ENCODE results near the gene EPAS1.

The EPAS1 gene

GRCh38 chr2:46416739-46417403 lies 119.7 kb downstream of the EPAS1 start:
- Histone ChIP-seq H3K27me3 (ENCODE audit: insufficient read depth, poor library complexity, severe bottlenecking) (no peaks in the 10 kb centered on the region), H3K4me1 (ENCODE audit: insufficient read depth, poor library complexity, severe bottlenecking) (no peaks in the 10 kb centered on the region), H3K9me3 (ENCODE audit: severe bottlenecking) (peaks cover 9% of the 10 kb centered on the region), H3K27ac (ENCODE audit: poor library complexity, severe bottlenecking) (no peak overlapping the region), H3K4me3 (ENCODE audit: severe bottlenecking) (no peak overlapping the region), H3K36me3 (ENCODE audit: low read depth) (no peaks in the 10 kb centered on the region)
- TF ChIP-seq, protein P1, sequence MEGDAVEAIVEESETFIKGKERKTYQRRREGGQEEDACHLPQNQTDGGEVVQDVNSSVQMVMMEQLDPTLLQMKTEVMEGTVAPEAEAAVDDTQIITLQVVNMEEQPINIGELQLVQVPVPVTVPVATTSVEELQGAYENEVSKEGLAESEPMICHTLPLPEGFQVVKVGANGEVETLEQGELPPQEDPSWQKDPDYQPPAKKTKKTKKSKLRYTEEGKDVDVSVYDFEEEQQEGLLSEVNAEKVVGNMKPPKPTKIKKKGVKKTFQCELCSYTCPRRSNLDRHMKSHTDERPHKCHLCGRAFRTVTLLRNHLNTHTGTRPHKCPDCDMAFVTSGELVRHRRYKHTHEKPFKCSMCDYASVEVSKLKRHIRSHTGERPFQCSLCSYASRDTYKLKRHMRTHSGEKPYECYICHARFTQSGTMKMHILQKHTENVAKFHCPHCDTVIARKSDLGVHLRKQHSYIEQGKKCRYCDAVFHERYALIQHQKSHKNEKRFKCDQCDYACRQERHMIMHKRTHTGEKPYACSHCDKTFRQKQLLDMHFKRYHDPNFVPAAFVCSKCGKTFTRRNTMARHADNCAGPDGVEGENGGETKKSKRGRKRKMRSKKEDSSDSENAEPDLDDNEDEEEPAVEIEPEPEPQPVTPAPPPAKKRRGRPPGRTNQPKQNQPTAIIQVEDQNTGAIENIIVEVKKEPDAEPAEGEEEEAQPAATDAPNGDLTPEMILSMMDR (IDR thresholded peaks at IDR 0.05; ENCODE audit: poor library complexity, severe bottlenecking), result no peak
- DNase-seq (ENCODE audit: low spot score), result no peak
- ATAC-seq (ENCODE audit: low read depth), result no peak

GRCh38 chr2:46420945-46421344 lies 123.7 kb downstream of the EPAS1 start:
- H3K9me3 ChIP-seq (ENCODE audit: severe bottlenecking), result peaks cover 11% of the 10 kb centered on the region
- no peak overlapping the region for H3K4me3 ChIP-seq (ENCODE audit: severe bottlenecking)
- DNase-seq (ENCODE audit: low spot score), result no peak
- H3K4me1 ChIP-seq (ENCODE audit: insufficient read depth, poor library complexity, severe bottlenecking), result no peaks in the 10 kb centered on the region
- ATAC-seq (ENCODE audit: low read depth), result no peak
- no peak overlapping the region for H3K27ac ChIP-seq (ENCODE audit: poor library complexity, severe bottlenecking)
- no peaks in the 10 kb centered on the region for H3K36me3 ChIP-seq (ENCODE audit: low read depth)
- no peaks in the 10 kb centered on the region for H3K27me3 ChIP-seq (ENCODE audit: insufficient read depth, poor library complexity, severe bottlenecking)
- TF ChIP-seq, protein P1 (IDR thresholded peaks at IDR 0.05; ENCODE audit: poor library complexity, severe bottlenecking), result no peak

- Histone ChIP-seq H3K4me3 (ENCODE audit: severe bottlenecking) (no peak overlapping the region), H3K4me1 (ENCODE audit: insufficient read depth, poor library complexity, severe bottlenecking) (no peaks in the 10 kb centered on the region), H3K9me3 (ENCODE audit: severe bottlenecking) (peaks cover 8% of the 10 kb centered on the region), H3K36me3 (ENCODE audit: low read depth) (no peaks in the 10 kb centered on the region), H3K27me3 (ENCODE audit: insufficient read depth, poor library complexity, severe bottlenecking) (no peaks in the 10 kb centered on the region), H3K27ac (ENCODE audit: poor library complexity, severe bottlenecking) (no peak overlapping the region)
- TF ChIP-seq, protein P1 (IDR thresholded peaks at IDR 0.05; ENCODE audit: poor library complexity, severe bottlenecking), result no peak
- DNase-seq (ENCODE audit: low spot score) (no peak), ATAC-seq (ENCODE audit: low read depth) (no peak)
These were observed 124.2 kb downstream of the EPAS1 start for GRCh38 chr2:46421361-46421760.

- ATAC-seq (ENCODE audit: low read depth), result no peak
- Histone ChIP-seq H3K4me3 (ENCODE audit: severe bottlenecking) (no peak overlapping the region), H3K9me3 (ENCODE audit: severe bottlenecking) (peaks cover 2% of the 10 kb centered on the region), H3K36me3 (ENCODE audit: low read depth) (no peaks in the 10 kb centered on the region), H3K4me1 (ENCODE audit: insufficient read depth, poor library complexity, severe bottlenecking) (no peaks in the 10 kb centered on the region), H3K27ac (ENCODE audit: poor library complexity, severe bottlenecking) (no peak overlapping the region), H3K27me3 (ENCODE audit: insufficient read depth, poor library complexity, severe bottlenecking) (no peaks in the 10 kb centered on the region)
- no peak for DNase-seq (ENCODE audit: low spot score)
- TF ChIP-seq, protein P1 (IDR thresholded peaks at IDR 0.05; ENCODE audit: poor library complexity, severe bottlenecking), result no peak
These were observed 125.6 kb downstream of the EPAS1 start for GRCh38 chr2:46422717-46423394.

GRCh38 chr2:46424937-46425336 lies 127.7 kb downstream of the EPAS1 start:
- no peak overlapping the region for H3K27ac ChIP-seq (ENCODE audit: poor library complexity, severe bottlenecking)
- DNase-seq (ENCODE audit: low spot score), result no peak
- peaks cover 2% of the 10 kb centered on the region for H3K9me3 ChIP-seq (ENCODE audit: severe bottlenecking)
- ATAC-seq (ENCODE audit: low read depth), result no peak
- no peaks in the 10 kb centered on the region for H3K27me3 ChIP-seq (ENCODE audit: insufficient read depth, poor library complexity, severe bottlenecking)
- no peaks in the 10 kb centered on the region for H3K4me1 ChIP-seq (ENCODE audit: insufficient read depth, poor library complexity, severe bottlenecking)
- no peak overlapping the region for H3K4me3 ChIP-seq (ENCODE audit: severe bottlenecking)
- TF ChIP-seq, protein P1 (IDR thresholded peaks at IDR 0.05; ENCODE audit: poor library complexity, severe bottlenecking), result no peak
- H3K36me3 ChIP-seq (ENCODE audit: low read depth), result no peaks in the 10 kb centered on the region

Data from RWPE2 (cell line).